GM23338 (cell line): ENCODE results near the gene TMEM178B. TPM values are rescaled to one million over a fixed set of nuclear protein-coding genes. Genes with fewer than 3 reads are reported as not detected.

Source experiments
- JUNB ChIP-seq: IDR thresholded peaks from one replicate; pipeline ENCODE4 v1.6.1; 2016; ENCODE audit warnings: antibody characterized with exemption; ENCODE audit not compliant: unreplicated experiment
- NANOG ChIP-seq: IDR thresholded peaks from 2 replicates; pipeline ENCODE4 v1.6.1; 2016; ENCODE audit warnings: antibody characterized with exemption, borderline replicate concordance
- STAT1 ChIP-seq: IDR thresholded peaks from one replicate; pipeline ENCODE4 v1.6.1; 2016; ENCODE audit warnings: antibody characterized with exemption; ENCODE audit not compliant: unreplicated experiment
- ZNF114 ChIP-seq: fragments of 250-450 bp; sonication (Bioruptor Pico); IDR thresholded peaks from 2 replicates; pipeline ENCODE4 v1.5.0; 2020; ENCODE audit warnings: mild to moderate bottlenecking, moderate library complexity
- ZNF331 ChIP-seq: fragments of 250-450 bp; sonication (Bioruptor Pico); IDR thresholded peaks from 2 replicates; pipeline ENCODE4 v1.5.0; 2020; ENCODE audit warnings: low read depth, mild to moderate bottlenecking, moderate library complexity
- polyA plus RNA-seq: library from polyadenylated mRNA; unstranded; fragments of >200 nt; fragmentation: Nextera tagmentation; extraction: Ambion mirVana; gene quantifications from 2 replicates; pipeline ENCODE4 v1.2.1, GENCODE V29; 2016
- total RNA-seq: library from RNA; depleted of rRNA; stranded (reverse); fragments of >200 nt; shearing (Covaris generic); gene quantifications from 2 replicates; pipeline ENCODE4 v1.2.3, GENCODE V29; 2014
- TF ChIP-seq, protein P1 (sequence below): fragments of 250-450 bp; sonication (Bioruptor Pico); IDR thresholded peaks from 2 replicates; pipeline ENCODE4 v1.5.0; 2020; ENCODE audit warnings: mild to moderate bottlenecking, moderate library complexity
- TF ChIP-seq, protein P2 (sequence below): IDR thresholded peaks from 2 replicates; pipeline ENCODE4 v1.6.1; 2016; ENCODE audit warnings: antibody characterized with exemption
- TF ChIP-seq, protein P3 (sequence below), 2 experiments: fragments of 200-600 bp in 1 of 2; sonication (generic) in 1 of 2; conservative IDR thresholded peaks; 2 replicates each; pipeline versions ENCODE4 v1.5.1 to v1.6.1; 2016 to 2017; ENCODE audit warnings: antibody characterized with exemption in 2 of 2, low read depth in 2 of 2, mild to moderate bottlenecking in 2 of 2, moderate library complexity in 1 of 2

The TMEM178B gene
- total and polyA plus RNA-seq, 2 experiments from 2014 or later: 4.9 to 15.6 TPM

DNA sequence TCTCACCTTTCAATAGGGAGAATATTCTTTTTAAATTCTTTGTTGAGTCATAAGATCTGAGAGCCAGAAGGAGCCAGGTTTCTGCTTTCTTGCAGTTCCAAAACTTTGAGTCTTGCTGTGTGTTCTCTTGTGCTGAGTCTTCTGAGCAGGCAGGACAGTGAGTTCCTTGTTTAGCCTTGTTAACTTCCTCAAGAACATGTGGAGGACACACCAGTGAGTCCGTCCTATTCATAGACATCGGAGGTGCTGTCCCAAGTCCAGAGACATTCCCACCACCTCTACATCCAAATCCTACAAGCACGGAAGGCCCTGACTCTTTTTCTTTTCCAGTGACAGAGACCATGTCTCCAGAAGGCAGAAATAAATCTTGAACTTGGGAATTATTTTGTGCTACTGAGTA, 342.1 kb downstream of the TMEM178B start (continued):
- TF ChIP-seq, protein P1, sequence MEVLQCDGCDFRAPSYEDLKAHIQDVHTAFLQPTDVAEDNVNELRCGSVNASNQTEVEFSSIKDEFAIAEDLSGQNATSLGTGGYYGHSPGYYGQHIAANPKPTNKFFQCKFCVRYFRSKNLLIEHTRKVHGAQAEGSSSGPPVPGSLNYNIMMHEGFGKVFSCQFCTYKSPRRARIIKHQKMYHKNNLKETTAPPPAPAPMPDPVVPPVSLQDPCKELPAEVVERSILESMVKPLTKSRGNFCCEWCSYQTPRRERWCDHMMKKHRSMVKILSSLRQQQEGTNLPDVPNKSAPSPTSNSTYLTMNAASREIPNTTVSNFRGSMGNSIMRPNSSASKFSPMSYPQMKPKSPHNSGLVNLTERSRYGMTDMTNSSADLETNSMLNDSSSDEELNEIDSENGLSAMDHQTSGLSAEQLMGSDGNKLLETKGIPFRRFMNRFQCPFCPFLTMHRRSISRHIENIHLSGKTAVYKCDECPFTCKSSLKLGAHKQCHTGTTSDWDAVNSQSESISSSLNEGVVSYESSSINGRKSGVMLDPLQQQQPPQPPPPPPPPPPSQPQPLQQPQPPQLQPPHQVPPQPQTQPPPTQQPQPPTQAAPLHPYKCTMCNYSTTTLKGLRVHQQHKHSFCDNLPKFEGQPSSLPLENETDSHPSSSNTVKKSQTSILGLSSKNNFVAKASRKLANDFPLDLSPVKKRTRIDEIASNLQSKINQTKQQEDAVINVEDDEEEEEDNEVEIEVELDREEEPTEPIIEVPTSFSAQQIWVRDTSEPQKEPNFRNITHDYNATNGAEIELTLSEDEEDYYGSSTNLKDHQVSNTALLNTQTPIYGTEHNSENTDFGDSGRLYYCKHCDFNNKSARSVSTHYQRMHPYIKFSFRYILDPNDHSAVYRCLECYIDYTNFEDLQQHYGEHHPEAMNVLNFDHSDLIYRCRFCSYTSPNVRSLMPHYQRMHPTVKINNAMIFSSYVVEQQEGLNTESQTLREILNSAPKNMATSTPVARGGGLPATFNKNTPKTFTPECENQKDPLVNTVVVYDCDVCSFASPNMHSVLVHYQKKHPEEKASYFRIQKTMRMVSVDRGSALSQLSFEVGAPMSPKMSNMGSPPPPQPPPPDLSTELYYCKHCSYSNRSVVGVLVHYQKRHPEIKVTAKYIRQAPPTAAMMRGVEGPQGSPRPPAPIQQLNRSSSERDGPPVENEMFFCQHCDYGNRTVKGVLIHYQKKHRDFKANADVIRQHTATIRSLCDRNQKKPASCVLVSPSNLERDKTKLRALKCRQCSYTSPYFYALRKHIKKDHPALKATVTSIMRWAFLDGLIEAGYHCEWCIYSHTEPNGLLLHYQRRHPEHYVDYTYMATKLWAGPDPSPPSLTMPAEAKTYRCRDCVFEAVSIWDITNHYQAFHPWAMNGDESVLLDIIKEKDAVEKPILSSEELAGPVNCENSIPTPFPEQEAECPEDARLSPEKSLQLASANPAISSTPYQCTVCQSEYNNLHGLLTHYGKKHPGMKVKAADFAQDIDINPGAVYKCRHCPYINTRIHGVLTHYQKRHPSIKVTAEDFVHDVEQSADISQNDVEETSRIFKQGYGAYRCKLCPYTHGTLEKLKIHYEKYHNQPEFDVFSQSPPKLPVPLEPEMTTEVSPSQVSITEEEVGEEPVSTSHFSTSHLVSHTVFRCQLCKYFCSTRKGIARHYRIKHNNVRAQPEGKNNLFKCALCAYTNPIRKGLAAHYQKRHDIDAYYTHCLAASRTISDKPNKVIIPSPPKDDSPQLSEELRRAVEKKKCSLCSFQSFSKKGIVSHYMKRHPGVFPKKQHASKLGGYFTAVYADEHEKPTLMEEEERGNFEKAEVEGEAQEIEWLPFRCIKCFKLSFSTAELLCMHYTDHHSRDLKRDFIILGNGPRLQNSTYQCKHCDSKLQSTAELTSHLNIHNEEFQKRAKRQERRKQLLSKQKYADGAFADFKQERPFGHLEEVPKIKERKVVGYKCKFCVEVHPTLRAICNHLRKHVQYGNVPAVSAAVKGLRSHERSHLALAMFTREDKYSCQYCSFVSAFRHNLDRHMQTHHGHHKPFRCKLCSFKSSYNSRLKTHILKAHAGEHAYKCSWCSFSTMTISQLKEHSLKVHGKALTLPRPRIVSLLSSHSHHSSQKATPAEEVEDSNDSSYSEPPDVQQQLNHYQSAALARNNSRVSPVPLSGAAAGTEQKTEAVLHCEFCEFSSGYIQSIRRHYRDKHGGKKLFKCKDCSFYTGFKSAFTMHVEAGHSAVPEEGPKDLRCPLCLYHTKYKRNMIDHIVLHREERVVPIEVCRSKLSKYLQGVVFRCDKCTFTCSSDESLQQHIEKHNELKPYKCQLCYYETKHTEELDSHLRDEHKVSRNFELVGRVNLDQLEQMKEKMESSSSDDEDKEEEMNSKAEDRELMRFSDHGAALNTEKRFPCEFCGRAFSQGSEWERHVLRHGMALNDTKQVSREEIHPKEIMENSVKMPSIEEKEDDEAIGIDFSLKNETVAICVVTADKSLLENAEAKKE (CRISPR knock-in tag): no peak
- TF ChIP-seq ZNF114 (CRISPR knock-in tag) (no peak), NANOG (no peak), STAT1 (no peak), ZNF331 (CRISPR knock-in tag) (no peak), JUNB (no peak)
- TF ChIP-seq, protein P2, sequence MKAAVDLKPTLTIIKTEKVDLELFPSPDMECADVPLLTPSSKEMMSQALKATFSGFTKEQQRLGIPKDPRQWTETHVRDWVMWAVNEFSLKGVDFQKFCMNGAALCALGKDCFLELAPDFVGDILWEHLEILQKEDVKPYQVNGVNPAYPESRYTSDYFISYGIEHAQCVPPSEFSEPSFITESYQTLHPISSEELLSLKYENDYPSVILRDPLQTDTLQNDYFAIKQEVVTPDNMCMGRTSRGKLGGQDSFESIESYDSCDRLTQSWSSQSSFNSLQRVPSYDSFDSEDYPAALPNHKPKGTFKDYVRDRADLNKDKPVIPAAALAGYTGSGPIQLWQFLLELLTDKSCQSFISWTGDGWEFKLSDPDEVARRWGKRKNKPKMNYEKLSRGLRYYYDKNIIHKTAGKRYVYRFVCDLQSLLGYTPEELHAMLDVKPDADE: no peak
- TF ChIP-seq, protein P3, sequence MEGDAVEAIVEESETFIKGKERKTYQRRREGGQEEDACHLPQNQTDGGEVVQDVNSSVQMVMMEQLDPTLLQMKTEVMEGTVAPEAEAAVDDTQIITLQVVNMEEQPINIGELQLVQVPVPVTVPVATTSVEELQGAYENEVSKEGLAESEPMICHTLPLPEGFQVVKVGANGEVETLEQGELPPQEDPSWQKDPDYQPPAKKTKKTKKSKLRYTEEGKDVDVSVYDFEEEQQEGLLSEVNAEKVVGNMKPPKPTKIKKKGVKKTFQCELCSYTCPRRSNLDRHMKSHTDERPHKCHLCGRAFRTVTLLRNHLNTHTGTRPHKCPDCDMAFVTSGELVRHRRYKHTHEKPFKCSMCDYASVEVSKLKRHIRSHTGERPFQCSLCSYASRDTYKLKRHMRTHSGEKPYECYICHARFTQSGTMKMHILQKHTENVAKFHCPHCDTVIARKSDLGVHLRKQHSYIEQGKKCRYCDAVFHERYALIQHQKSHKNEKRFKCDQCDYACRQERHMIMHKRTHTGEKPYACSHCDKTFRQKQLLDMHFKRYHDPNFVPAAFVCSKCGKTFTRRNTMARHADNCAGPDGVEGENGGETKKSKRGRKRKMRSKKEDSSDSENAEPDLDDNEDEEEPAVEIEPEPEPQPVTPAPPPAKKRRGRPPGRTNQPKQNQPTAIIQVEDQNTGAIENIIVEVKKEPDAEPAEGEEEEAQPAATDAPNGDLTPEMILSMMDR (conservative IDR thresholded peaks at IDR 0.05; ENCODE audit: low read depth in 2 of 2): no peak
